ENCODE data around the gene EPS8.
"Not testable (repeated sequence)": the region's sequence is repeated elsewhere in the genome, so short reads cannot be mapped to it uniquely, and the experiment has no call there.

Gene EPS8

DNA sequence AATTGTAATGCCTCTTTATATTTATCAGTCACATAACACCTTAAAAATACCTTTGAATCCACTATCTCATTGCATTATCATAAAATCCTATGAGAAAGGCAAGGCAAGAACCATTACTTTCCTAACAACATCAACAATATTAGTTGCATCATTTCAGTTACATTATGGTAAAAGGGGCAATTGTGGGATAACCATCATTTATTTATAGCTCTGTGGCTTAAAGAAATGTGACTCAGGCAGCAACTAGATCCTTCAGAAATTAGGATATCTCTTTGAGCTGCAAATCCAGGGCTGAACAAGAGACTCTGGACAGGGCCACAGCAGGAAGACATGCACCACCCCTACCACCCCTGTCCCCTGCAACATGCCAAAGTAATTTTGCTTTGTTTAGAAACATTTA is 36.4 kb downstream of the EPS8 start:
- H3K27me3 ChIP-seq (ENCODE audit: insufficient read depth, low read length, poor library complexity): no peaks in the 10 kb centered on the region
- DNase-seq (no peak), ATAC-seq (ENCODE audit: insufficient read depth, low read depth) (no peak)
- no peak overlapping the region for H3K4me2 ChIP-seq (ENCODE audit: insufficient read depth, low read length)
- H3K4me3 ChIP-seq (ENCODE audit: low read depth in 1 of 2, low read length in 2 of 2): no peak overlapping the region
- no peak overlapping the region for H3K9ac ChIP-seq (ENCODE audit: low read depth, low read length)
- no peaks in the 10 kb centered on the region for H3K36me3 ChIP-seq (ENCODE audit: insufficient read depth, low read length)
- TF ChIP-seq EZH2 (IDR thresholded peaks at IDR 0.05; ENCODE audit: borderline replicate concordance, low read depth, low read length, severe bottlenecking): no peak
- no peak for TF ChIP-seq CTCF (IDR thresholded peaks at IDR 0.05; ENCODE audit: borderline replicate concordance, extremely low read depth, low read length, poor library complexity, severe bottlenecking)
- no peaks in the 10 kb centered on the region for H3K9me3 ChIP-seq (ENCODE audit: insufficient read depth, low read length, severe bottlenecking)
- H3K27ac ChIP-seq (ENCODE audit: low read length): no peak overlapping the region
- no peak overlapping the region for H2AFZ ChIP-seq (ENCODE audit: low read depth, low read length)
- H3K4me1 ChIP-seq (ENCODE audit: insufficient read depth, low read length): no peaks in the 10 kb centered on the region
- no peaks in the 10 kb centered on the region for H4K20me1 ChIP-seq (ENCODE audit: insufficient read depth, low read length)
- no peaks in the 10 kb centered on the region for H3K79me2 ChIP-seq (ENCODE audit: insufficient read depth, low read length)

GRCh38 chr12:15751741-15752140 is 37.4 kb downstream of the EPS8 start:
- no peak overlapping the region for H2AFZ ChIP-seq (ENCODE audit: low read depth, low read length)
- H3K4me1 ChIP-seq (ENCODE audit: insufficient read depth, low read length): no peaks in the 10 kb centered on the region
- no peaks in the 10 kb centered on the region for H4K20me1 ChIP-seq (ENCODE audit: insufficient read depth, low read length)
- no peaks in the 10 kb centered on the region for H3K9me3 ChIP-seq (ENCODE audit: insufficient read depth, low read length, severe bottlenecking)
- DNase-seq (no peak), ATAC-seq (ENCODE audit: insufficient read depth, low read depth) (no peak)
- no peaks in the 10 kb centered on the region for H3K27me3 ChIP-seq (ENCODE audit: insufficient read depth, low read length, poor library complexity)
- H3K79me2 ChIP-seq (ENCODE audit: insufficient read depth, low read length): no peaks in the 10 kb centered on the region
- no peak overlapping the region for H3K4me2 ChIP-seq (ENCODE audit: insufficient read depth, low read length)
- TF ChIP-seq CTCF (IDR thresholded peaks at IDR 0.05; ENCODE audit: borderline replicate concordance, extremely low read depth, low read length, poor library complexity, severe bottlenecking) (no peak), EZH2 (IDR thresholded peaks at IDR 0.05; ENCODE audit: borderline replicate concordance, low read depth, low read length, severe bottlenecking) (no peak)
- no peak overlapping the region for H3K27ac ChIP-seq (ENCODE audit: low read length)
- H3K9ac ChIP-seq (ENCODE audit: low read depth, low read length): no peak overlapping the region
- no peak overlapping the region for H3K4me3 ChIP-seq (ENCODE audit: low read depth in 1 of 2, low read length in 2 of 2)
- H3K36me3 ChIP-seq (ENCODE audit: insufficient read depth, low read length): no peaks in the 10 kb centered on the region

- DNase-seq: no peak
- Histone ChIP-seq H3K4me3 (ENCODE audit: low read depth in 1 of 2, low read length in 2 of 2) (no peak overlapping the region), H3K79me2 (ENCODE audit: insufficient read depth, low read length) (no peaks in the 10 kb centered on the region), H3K4me1 (ENCODE audit: insufficient read depth, low read length) (no peaks in the 10 kb centered on the region), H3K27ac (ENCODE audit: low read length) (no peak overlapping the region), H2AFZ (ENCODE audit: low read depth, low read length) (no peak overlapping the region), H4K20me1 (ENCODE audit: insufficient read depth, low read length) (no peaks in the 10 kb centered on the region), H3K4me2 (ENCODE audit: insufficient read depth, low read length) (no peak overlapping the region), H3K9ac (ENCODE audit: low read depth, low read length) (no peak overlapping the region), H3K36me3 (ENCODE audit: insufficient read depth, low read length) (no peaks in the 10 kb centered on the region), H3K27me3 (ENCODE audit: insufficient read depth, low read length, poor library complexity) (peaks cover 3% of the 10 kb centered on the region), H3K9me3 (ENCODE audit: insufficient read depth, low read length, severe bottlenecking) (no peaks in the 10 kb centered on the region)
- no peak for ATAC-seq (ENCODE audit: insufficient read depth, low read depth)
- TF ChIP-seq CTCF (IDR thresholded peaks at IDR 0.05; ENCODE audit: borderline replicate concordance, extremely low read depth, low read length, poor library complexity, severe bottlenecking) (no peak), EZH2 (IDR thresholded peaks at IDR 0.05; ENCODE audit: borderline replicate concordance, low read depth, low read length, severe bottlenecking) (no peak)
Measured at GRCh38 chr12:15749937-15750336, 39.3 kb downstream of the EPS8 start.

- not testable (repeated sequence) for H4K20me1 ChIP-seq (ENCODE audit: insufficient read depth, low read length); H3K4me2 ChIP-seq (ENCODE audit: insufficient read depth, low read length); ATAC-seq (ENCODE audit: insufficient read depth, low read depth); H3K79me2 ChIP-seq (ENCODE audit: insufficient read depth, low read length); H3K27me3 ChIP-seq (ENCODE audit: insufficient read depth, low read length, poor library complexity); DNase-seq; H3K4me3 ChIP-seq (ENCODE audit: low read depth in 1 of 2, low read length in 2 of 2); H3K9me3 ChIP-seq (ENCODE audit: insufficient read depth, low read length, severe bottlenecking); H3K4me1 ChIP-seq (ENCODE audit: insufficient read depth, low read length); H3K9ac ChIP-seq (ENCODE audit: low read depth, low read length); H3K36me3 ChIP-seq (ENCODE audit: insufficient read depth, low read length); H2AFZ ChIP-seq (ENCODE audit: low read depth, low read length); H3K27ac ChIP-seq (ENCODE audit: low read length)
Measured at GRCh38 chr12:15741870-15742269, 47.3 kb downstream of the EPS8 start.

All from DND-41 (cell line).